ENCODE results near the gene BOC.

GRCh38 chr3:113194823-113195401, 16.4 kb upstream of the BOC start:
- TF ChIP-seq, protein P1, sequence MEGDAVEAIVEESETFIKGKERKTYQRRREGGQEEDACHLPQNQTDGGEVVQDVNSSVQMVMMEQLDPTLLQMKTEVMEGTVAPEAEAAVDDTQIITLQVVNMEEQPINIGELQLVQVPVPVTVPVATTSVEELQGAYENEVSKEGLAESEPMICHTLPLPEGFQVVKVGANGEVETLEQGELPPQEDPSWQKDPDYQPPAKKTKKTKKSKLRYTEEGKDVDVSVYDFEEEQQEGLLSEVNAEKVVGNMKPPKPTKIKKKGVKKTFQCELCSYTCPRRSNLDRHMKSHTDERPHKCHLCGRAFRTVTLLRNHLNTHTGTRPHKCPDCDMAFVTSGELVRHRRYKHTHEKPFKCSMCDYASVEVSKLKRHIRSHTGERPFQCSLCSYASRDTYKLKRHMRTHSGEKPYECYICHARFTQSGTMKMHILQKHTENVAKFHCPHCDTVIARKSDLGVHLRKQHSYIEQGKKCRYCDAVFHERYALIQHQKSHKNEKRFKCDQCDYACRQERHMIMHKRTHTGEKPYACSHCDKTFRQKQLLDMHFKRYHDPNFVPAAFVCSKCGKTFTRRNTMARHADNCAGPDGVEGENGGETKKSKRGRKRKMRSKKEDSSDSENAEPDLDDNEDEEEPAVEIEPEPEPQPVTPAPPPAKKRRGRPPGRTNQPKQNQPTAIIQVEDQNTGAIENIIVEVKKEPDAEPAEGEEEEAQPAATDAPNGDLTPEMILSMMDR (IDR thresholded peaks at IDR 0.05 in 8 of 11, conservative IDR thresholded peaks at IDR 0.05 in 3 of 11): no peak
- TF ChIP-seq POLR2A (IDR thresholded peaks at IDR 0.05): no peak
